Gastroesophageal sphincter (tissue), 4 donors: ENCODE data around the gene MYBBP1A. TPM values are rescaled to one million over a fixed set of nuclear protein-coding genes. Genes with fewer than 3 reads are reported as not detected.

ENCODE experiments used
- ATAC-seq: fragments of 150-250 bp; one replicate; pipeline ENCODE4 v1.9.1; 2016; ENCODE audit warnings: mild to moderate bottlenecking, moderate library complexity
- H3K27ac ChIP-seq, 4 donors: fragments of 200-600 bp; sonication (generic) in 3 of 4; 1 replicate in 3 of 4; 2 replicates in 1 of 4; pipeline ENCODE4 v1.5.1; 2016 to 2019
- H3K27me3 ChIP-seq: fragments of 200-600 bp; sonication (generic); one replicate; pipeline ENCODE4 v1.5.1; 2019
- H3K36me3 ChIP-seq, 2 donors: fragments of 200-600 bp; sonication (generic); one replicate each; pipeline ENCODE4 v1.5.1; 2019; ENCODE audit warnings: control low read depth in 1 of 2
- H3K4me1 ChIP-seq, 3 donors: fragments of 200-600 bp; sonication (generic); 1 replicate in 2 of 3; 2 replicates in 1 of 3; pipeline ENCODE4 v1.5.1; 2016 to 2019; ENCODE audit warnings: control low read depth in 2 of 3
- H3K4me3 ChIP-seq, 2 donors: fragments of 200-600 bp; sonication (generic); one replicate each; pipeline ENCODE4 v1.5.1; 2019; ENCODE audit warnings: mild to moderate bottlenecking in 1 of 2, moderate library complexity in 1 of 2
- H3K9me3 ChIP-seq, 3 donors: fragments of 200-600 bp; sonication (generic); one replicate each; pipeline ENCODE4 v1.5.1; 2017 to 2019; ENCODE audit warnings: control low read depth in 2 of 3
- CTCF ChIP-seq, 4 experiments: fragments of 200-600 bp in 2 of 4; fragments of 450-650 bp in 2 of 4; sonication (generic) in 1 of 4; IDR thresholded peaks; one replicate each; pipeline ENCODE4 v1.5.1; 2017 to 2019; ENCODE audit warnings: antibody characterized with exemption in 4 of 4, mild to moderate bottlenecking in 2 of 4, moderate library complexity in 2 of 4
- EP300 ChIP-seq: sonication (generic); formaldehyde crosslinking; IDR thresholded peaks from one replicate; pipeline ENCODE4 v1.6.1; 2017; ENCODE audit warnings: antibody characterized with exemption, mild to moderate bottlenecking
- POLR2A ChIP-seq, 2 donors: fragments of 450-650 bp; IDR thresholded peaks; one replicate each; pipeline ENCODE4 v1.6.1; 2017; ENCODE audit warnings: antibody characterized with exemption in 2 of 2, mild to moderate bottlenecking in 2 of 2, moderate library complexity in 1 of 2
- POLR2AphosphoS5 ChIP-seq: sonication (generic); formaldehyde crosslinking; IDR thresholded peaks from one replicate; pipeline ENCODE4 v1.6.1; 2017; ENCODE audit warnings: antibody characterized with exemption
- WGBS, 2 donors: methylation state at CpG; one replicate each; pipeline ENCODE4 v1.1.5; 2018; ENCODE audit warnings: low coverage in 1 of 2; 5-methylcytosine and 5-hydroxymethylcytosine counted together
- total RNA-seq, 4 donors: library from RNA; depleted of rRNA; stranded (reverse); fragments of >200 nt; gene quantifications; one replicate each; pipeline ENCODE4 v1.1.0, GENCODE V29; 2016

MYBBP1A gene
- total RNA-seq, 4 donors from 2014 or later: 19.1 to 46.4 (median 40.9) TPM

- Histone ChIP-seq H3K36me3 (no peaks in the 10 kb centered on the region), H3K9me3 (no peaks in the 10 kb centered on the region), H3K4me1 (peaks cover 0 to 23% (median 11%) of the 10 kb centered on the region in 3 donors), H3K27me3 (no peaks in the 10 kb centered on the region), H3K27ac (no peak overlapping the region), H3K4me3 (no peak overlapping the region)
- TF ChIP-seq POLR2A (IDR thresholded peaks at IDR 0.05) (no peak), EP300 (no peak), POLR2AphosphoS5 (no peak), CTCF (IDR thresholded peaks at IDR 0.05) (no peak)
- WGBS, 2 donors: no CpG with 5 or more reads among the region's 17 CpGs
- ATAC-seq: no peak
Observed at GRCh38 chr17:4559139-4559791, 4.1 kb upstream of the MYBBP1A start.

- Histone ChIP-seq H3K4me3 (no peak overlapping the region), H3K9me3 (no peaks in the 10 kb centered on the region), H3K27me3 (no peaks in the 10 kb centered on the region), H3K4me1 (peaks cover 0 to 31% (median 17%) of the 10 kb centered on the region in 3 donors), H3K36me3 (peaks cover 0 to 7% of the 10 kb centered on the region in 2 donors), H3K27ac (no peak overlapping the region)
- WGBS, 2 donors: no CpG with 5 or more reads among the region's 24 CpGs
- ATAC-seq: no peak
- TF ChIP-seq CTCF (IDR thresholded peaks at IDR 0.05): no peak
- TF ChIP-seq POLR2AphosphoS5: no peak
- TF ChIP-seq EP300: no peak
- no peak for TF ChIP-seq POLR2A (IDR thresholded peaks at IDR 0.05)
Observed at GRCh38 chr17:4558347-4558971, 3.3 kb upstream of the MYBBP1A start.

GRCh38 chr17:4557626-4558346 lies 2.6 kb upstream of the MYBBP1A start:
- 93% methylated on average over 3 of the region's 6 CpGs; no CpG with 5 or more reads in 1 of the 2 donors for WGBS, 2 donors
- no peak overlapping the region for H3K27ac ChIP-seq
- peaks cover 0 to 13% of the 10 kb centered on the region in 2 donors for H3K36me3 ChIP-seq
- no peaks in the 10 kb centered on the region for H3K27me3 ChIP-seq
- TF ChIP-seq POLR2AphosphoS5: no peak
- no peak for TF ChIP-seq CTCF (IDR thresholded peaks at IDR 0.05)
- no peak for TF ChIP-seq POLR2A (IDR thresholded peaks at IDR 0.05)
- no peak for TF ChIP-seq EP300
- peaks cover 0 to 35% (median 17%) of the 10 kb centered on the region in 3 donors for H3K4me1 ChIP-seq
- no peaks in the 10 kb centered on the region for H3K9me3 ChIP-seq
- no peak overlapping the region for H3K4me3 ChIP-seq
- ATAC-seq: no peak

GRCh38 chr17:4556996-4557395 lies 1.8 kb upstream of the MYBBP1A start:
- no peaks in the 10 kb centered on the region for H3K9me3 ChIP-seq
- peaks cover 0 to 21% of the 10 kb centered on the region in 2 donors for H3K36me3 ChIP-seq
- WGBS, 2 donors: 89 to 100% methylated on average over 2 of the region's 4 CpGs
- no peak for TF ChIP-seq EP300
- no peak for TF ChIP-seq CTCF (IDR thresholded peaks at IDR 0.05)
- TF ChIP-seq POLR2A (IDR thresholded peaks at IDR 0.05): no peak
- no peak for TF ChIP-seq POLR2AphosphoS5
- peaks cover 0 to 29% (median 17%) of the 10 kb centered on the region in 3 donors for H3K4me1 ChIP-seq
- H3K27me3 ChIP-seq: no peaks in the 10 kb centered on the region
- no peak for ATAC-seq
- H3K4me3 ChIP-seq: no peak overlapping the region
- no peak overlapping the region for H3K27ac ChIP-seq
